Measurements from ENCODE around the gene RAP1A. TPM values are rescaled to one million over a fixed set of nuclear protein-coding genes. Genes with fewer than 3 reads are reported as not detected.

The RAP1A gene
- total and polyA plus RNA-seq, 2 donors (not counting 3 experiments of a cell fraction or from before 2014, with no cell fraction given), result 17.8 to 56.4 TPM

- H3K9me3 ChIP-seq (replicated peaks; ENCODE audit: control insufficient read depth, insufficient read depth, low read length), result no peaks in the 10 kb centered on the region
- no peak overlapping the region for H3K4me3 ChIP-seq (replicated peaks in 1 of 3; ENCODE audit: insufficient read depth in 1 of 3, low read depth in 1 of 3, low read length in 3 of 3)
- H3K9me1 ChIP-seq (replicated peaks; ENCODE audit: control insufficient read depth, extremely low read depth, insufficient read depth, low read length), result no peaks in the 10 kb centered on the region
- dilution Hi-C loops (cut with MboI; ENCODE audit: extremely low pct_ligation_motif_present, low sequenced_read_pairs) (no loop called here), intact Hi-C loops (cut with micrococcal nuclease) (no loop called here)
- H3K4me1 ChIP-seq (ENCODE audit: control insufficient read depth, extremely low read depth, insufficient read depth, low read length), result no peaks in the 10 kb centered on the region
- no peak for FAIRE-seq
- H3K9ac ChIP-seq (replicated peaks; ENCODE audit: extremely low read depth, insufficient read depth, low read length), result no peak overlapping the region
- H2AFZ ChIP-seq (ENCODE audit: low read depth, low read length), result no peak overlapping the region
- H3K36me3 ChIP-seq (ENCODE audit: control insufficient read depth in 2 of 2, extremely low read depth in 1 of 2, insufficient read depth in 2 of 2, low read length in 2 of 2), result peaks cover 0 to 6% of the 10 kb centered on the region in 2 experiments
- no peak overlapping the region for H3K27ac ChIP-seq (ENCODE audit: insufficient read depth, low read depth, low read length)
- TF ChIP-seq FOS (IDR thresholded peaks at IDR 0.05; ENCODE audit: borderline replicate concordance, insufficient read depth, low read length), result no peak
- TF ChIP-seq EZH2 (IDR thresholded peaks at IDR 0.05; ENCODE audit: borderline replicate concordance, low read depth, low read length, severe bottlenecking), result no peak
- TF ChIP-seq MAX (IDR thresholded peaks at IDR 0.05; ENCODE audit: insufficient read depth, insufficient read length), result no peak
- TF ChIP-seq CTCF (IDR thresholded peaks at IDR 0.05; ENCODE audit: extremely low read depth in 1 of 2, insufficient read depth in 1 of 2, low read depth in 1 of 2, low read length in 2 of 2), result no peak
- no peak for TF ChIP-seq POLR2A (IDR thresholded peaks at IDR 0.05; ENCODE audit: low read depth, low read length)
- TF ChIP-seq MYC (IDR thresholded peaks at IDR 0.05; ENCODE audit: low read depth, low read length), result no peak
- TF ChIP-seq POLR2AphosphoS5 (IDR thresholded peaks at IDR 0.05; ENCODE audit: insufficient read depth, low read depth, low read length), result no peak
- TF ChIP-seq GATA2 (IDR thresholded peaks at IDR 0.05; ENCODE audit: insufficient read depth, insufficient read length, low read depth, low read length), result no peak
- TF ChIP-seq JUN (IDR thresholded peaks at IDR 0.05; ENCODE audit: borderline replicate concordance, insufficient read depth, insufficient read length, low read depth), result no peak
- no peaks in the 10 kb centered on the region for H3K79me2 ChIP-seq (ENCODE audit: control insufficient read depth, insufficient read depth, low read length)
- ChIA-PET POLR2A (no interaction called here), CTCF (interaction anchor here (1.2 to 1.6 kb wide), 4 partner anchors 9 to 198 kb away, joined by 3 read pairs; no protein-coding TSS in a partner anchor)
- no peaks in the 10 kb centered on the region for H4K20me1 ChIP-seq (replicated peaks; ENCODE audit: control insufficient read depth, extremely low read depth, insufficient read depth, low read length)
- no peaks in the 10 kb centered on the region for H3K27me3 ChIP-seq (ENCODE audit: control insufficient read depth in 2 of 2, insufficient read depth in 2 of 2, low read length in 2 of 2)
- no peak for DNase-seq (ENCODE audit: low read depth, low spot score)
- no TSS peak for BruUV-seq (replicated peaks)
- H3K4me2 ChIP-seq (ENCODE audit: insufficient read depth, low read length), result no peak overlapping the region
These were observed 87.3 kb downstream of the RAP1A start for GRCh38 chr1:111706921-111707320.
